Measurements from ENCODE around the gene ZBTB16.

DNA sequence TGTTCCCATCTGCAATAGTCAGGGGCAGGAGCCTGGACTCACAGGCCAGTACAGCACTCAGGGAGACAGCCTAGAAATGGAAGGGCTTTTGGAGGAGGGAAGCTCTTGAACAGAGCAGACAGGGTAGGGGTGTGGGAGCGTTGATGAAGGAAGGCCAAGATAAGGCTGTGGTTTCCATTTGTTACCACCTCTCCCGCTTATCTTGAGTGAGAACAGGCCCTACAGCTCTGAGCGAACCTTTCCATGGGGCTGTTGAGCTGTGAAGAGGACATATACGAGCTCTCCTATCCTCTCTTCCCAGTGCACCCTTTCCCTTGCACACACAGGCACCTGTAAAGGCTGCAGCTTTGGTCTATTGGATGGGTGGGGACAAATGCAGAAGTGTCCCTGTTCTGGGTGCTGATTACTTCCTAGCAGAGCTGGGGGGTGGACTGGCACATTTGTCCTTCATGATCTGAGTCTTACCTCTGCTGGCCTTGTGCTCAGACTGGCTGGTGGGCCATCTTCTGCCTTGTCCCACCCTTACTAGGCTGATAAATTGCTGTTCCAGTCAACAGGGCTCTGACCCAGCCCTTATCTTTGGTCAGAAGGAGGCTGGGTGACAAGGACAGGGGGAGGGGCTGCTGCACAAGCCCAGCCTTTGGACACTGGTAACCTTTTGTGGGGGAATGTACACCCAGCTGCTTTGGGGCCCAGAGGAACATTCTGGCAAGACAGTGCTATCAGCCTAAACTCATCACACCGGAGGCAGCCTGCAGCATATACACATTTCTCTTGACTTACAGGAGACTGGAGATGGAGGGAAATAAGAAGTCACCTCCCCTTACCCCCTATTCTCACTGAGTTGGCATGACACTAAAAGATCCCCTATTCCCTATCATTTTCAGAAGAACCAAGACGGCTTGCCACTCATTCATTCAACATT is 156.6 kb downstream of the ZBTB16 start:
- TF ChIP-seq, protein P1, sequence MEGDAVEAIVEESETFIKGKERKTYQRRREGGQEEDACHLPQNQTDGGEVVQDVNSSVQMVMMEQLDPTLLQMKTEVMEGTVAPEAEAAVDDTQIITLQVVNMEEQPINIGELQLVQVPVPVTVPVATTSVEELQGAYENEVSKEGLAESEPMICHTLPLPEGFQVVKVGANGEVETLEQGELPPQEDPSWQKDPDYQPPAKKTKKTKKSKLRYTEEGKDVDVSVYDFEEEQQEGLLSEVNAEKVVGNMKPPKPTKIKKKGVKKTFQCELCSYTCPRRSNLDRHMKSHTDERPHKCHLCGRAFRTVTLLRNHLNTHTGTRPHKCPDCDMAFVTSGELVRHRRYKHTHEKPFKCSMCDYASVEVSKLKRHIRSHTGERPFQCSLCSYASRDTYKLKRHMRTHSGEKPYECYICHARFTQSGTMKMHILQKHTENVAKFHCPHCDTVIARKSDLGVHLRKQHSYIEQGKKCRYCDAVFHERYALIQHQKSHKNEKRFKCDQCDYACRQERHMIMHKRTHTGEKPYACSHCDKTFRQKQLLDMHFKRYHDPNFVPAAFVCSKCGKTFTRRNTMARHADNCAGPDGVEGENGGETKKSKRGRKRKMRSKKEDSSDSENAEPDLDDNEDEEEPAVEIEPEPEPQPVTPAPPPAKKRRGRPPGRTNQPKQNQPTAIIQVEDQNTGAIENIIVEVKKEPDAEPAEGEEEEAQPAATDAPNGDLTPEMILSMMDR (IDR thresholded peaks at IDR 0.05), result no peak
- TF ChIP-seq POLR2A (IDR thresholded peaks at IDR 0.05), result no peak
- TF ChIP-seq POLR2AphosphoS5 (IDR thresholded peaks at IDR 0.05), result no peak
